Measurements from ENCODE around the gene COBLL1. TPM values are rescaled to one million over a fixed set of nuclear protein-coding genes. Genes with fewer than 3 reads are reported as not detected.

COBLL1 gene
- total RNA-seq, 2 experiments from 2014 or later: 0.53 TPM; not detected in 1

GRCh38 chr2:164694275-164694695 lies 147.3 kb downstream of the COBLL1 start:
- H3K36me3 Mint-ChIP-seq (ENCODE audit: low read depth): no peaks in the 10 kb centered on the region
- H3K4me3 ChIP-seq (ENCODE audit: low read length): no peak overlapping the region
- no peaks in the 10 kb centered on the region for H3K4me1 Mint-ChIP-seq (ENCODE audit: low read depth)
- ChIA-PET POLR2A (no interaction called here), CTCF (no interaction called here)
- no peaks in the 10 kb centered on the region for H3K4me1 ChIP-seq (ENCODE audit: insufficient read depth, low read length)
- ATAC-seq (ENCODE audit: poor library complexity) (no peak), DNase-seq (no peak)
- no peaks in the 10 kb centered on the region for H3K27me3 ChIP-seq (ENCODE audit: control insufficient read depth in 1 of 2, insufficient read depth in 2 of 2, low read length in 2 of 2)
- H3K9me3 ChIP-seq (ENCODE audit: control insufficient read depth in 1 of 2, insufficient read depth in 1 of 2, low read length in 2 of 2): no peaks in the 10 kb centered on the region
- no peak for TF ChIP-seq CTCF (IDR thresholded peaks at IDR 0.05)
- H3K27ac ChIP-seq (ENCODE audit: low read depth in 1 of 2, low read length in 2 of 2): no peak overlapping the region
- no peaks in the 10 kb centered on the region for H3K9me3 Mint-ChIP-seq
- no peak overlapping the region for H3K4me3 Mint-ChIP-seq
- intact Hi-C loops (cut with DNase I, micrococcal nuclease): no loop called here
- no peaks in the 10 kb centered on the region for H3K27me3 Mint-ChIP-seq
- H3K27ac Mint-ChIP-seq: no peak overlapping the region
- no peaks in the 10 kb centered on the region for H3K36me3 ChIP-seq (ENCODE audit: insufficient read depth, low read length)

- no peaks in the 10 kb centered on the region for H3K36me3 ChIP-seq (ENCODE audit: insufficient read depth, low read length)
- no peaks in the 10 kb centered on the region for H3K9me3 ChIP-seq (ENCODE audit: control insufficient read depth in 1 of 2, insufficient read depth in 1 of 2, low read length in 2 of 2)
- H3K27ac ChIP-seq (ENCODE audit: low read depth in 1 of 2, low read length in 2 of 2): no peak overlapping the region
- Mint-ChIP-seq H3K27me3 (no peaks in the 10 kb centered on the region), H3K9me3 (no peaks in the 10 kb centered on the region), H3K36me3 (ENCODE audit: low read depth) (no peaks in the 10 kb centered on the region), H3K4me3 (no peak overlapping the region), H3K4me1 (ENCODE audit: low read depth) (no peaks in the 10 kb centered on the region), H3K27ac (no peak overlapping the region)
- intact Hi-C loops (cut with DNase I, micrococcal nuclease): no loop called here
- DNase-seq (no peak), ATAC-seq (ENCODE audit: poor library complexity) (no peak)
- no peak overlapping the region for H3K4me3 ChIP-seq (ENCODE audit: low read length)
- no peaks in the 10 kb centered on the region for H3K27me3 ChIP-seq (ENCODE audit: control insufficient read depth in 1 of 2, insufficient read depth in 2 of 2, low read length in 2 of 2)
- ChIA-PET CTCF (no interaction called here), POLR2A (no interaction called here)
- H3K4me1 ChIP-seq (ENCODE audit: insufficient read depth, low read length): no peaks in the 10 kb centered on the region
- TF ChIP-seq CTCF (IDR thresholded peaks at IDR 0.05): no peak
Observed at GRCh38 chr2:164693834-164694233, 147.8 kb downstream of the COBLL1 start.

- Mint-ChIP-seq H3K4me1 (ENCODE audit: low read depth) (no peaks in the 10 kb centered on the region), H3K36me3 (ENCODE audit: low read depth) (no peaks in the 10 kb centered on the region), H3K27ac (no peak overlapping the region), H3K9me3 (no peaks in the 10 kb centered on the region), H3K27me3 (no peaks in the 10 kb centered on the region), H3K4me3 (no peak overlapping the region)
- no peak for TF ChIP-seq CTCF (IDR thresholded peaks at IDR 0.05)
- intact Hi-C loops (cut with DNase I, micrococcal nuclease): no loop called here
- ChIA-PET POLR2A (no interaction called here), CTCF (no interaction called here)
- H3K36me3 ChIP-seq (ENCODE audit: insufficient read depth, low read length): no peaks in the 10 kb centered on the region
- no peaks in the 10 kb centered on the region for H3K4me1 ChIP-seq (ENCODE audit: insufficient read depth, low read length)
- no peak overlapping the region for H3K27ac ChIP-seq (ENCODE audit: low read depth in 1 of 2, low read length in 2 of 2)
- no peaks in the 10 kb centered on the region for H3K27me3 ChIP-seq (ENCODE audit: control insufficient read depth in 1 of 2, insufficient read depth in 2 of 2, low read length in 2 of 2)
- H3K4me3 ChIP-seq (ENCODE audit: low read length): no peak overlapping the region
- DNase-seq (no peak), ATAC-seq (ENCODE audit: poor library complexity) (no peak)
- H3K9me3 ChIP-seq (ENCODE audit: control insufficient read depth in 1 of 2, insufficient read depth in 1 of 2, low read length in 2 of 2): no peaks in the 10 kb centered on the region
Observed at GRCh38 chr2:164693390-164693789, 148.2 kb downstream of the COBLL1 start.

Measured in CD4-positive, alpha-beta T cell (primary cell).